ENCODE data around the gene SLC7A10.

Gene SLC7A10

GRCh38 chr19:33266974-33267484 is 41.4 kb upstream of the SLC7A10 start:
- Histone ChIP-seq H3K9me3 (ENCODE audit: control insufficient read depth in 2 of 2, low read length in 2 of 2) (no peaks in the 10 kb centered on the region), H3K27me3 (ENCODE audit: control insufficient read depth in 1 of 2, insufficient read depth in 2 of 2, low read length in 2 of 2) (no peaks in the 10 kb centered on the region), H3K4me1 (ENCODE audit: control insufficient read depth, insufficient read depth, low read length) (no peaks in the 10 kb centered on the region), H3K36me3 (ENCODE audit: control insufficient read depth in 2 of 2, insufficient read depth in 2 of 2, low read length in 2 of 2) (no peaks in the 10 kb centered on the region), H3K4me3 (ENCODE audit: low read length in 2 of 2) (no peak overlapping the region), H3K27ac (ENCODE audit: low read length) (no peak overlapping the region), H3K9ac (ENCODE audit: low read length in 2 of 2) (no peak overlapping the region)

- no peaks in the 10 kb centered on the region for H3K4me1 ChIP-seq (ENCODE audit: control insufficient read depth, insufficient read depth, low read length)
- no peak overlapping the region for H3K4me3 ChIP-seq (ENCODE audit: low read length in 2 of 2)
- no peak overlapping the region for H3K9ac ChIP-seq (ENCODE audit: low read length in 2 of 2)
- no peaks in the 10 kb centered on the region for H3K27me3 ChIP-seq (ENCODE audit: control insufficient read depth in 1 of 2, insufficient read depth in 2 of 2, low read length in 2 of 2)
- H3K27ac ChIP-seq (ENCODE audit: low read length) = no peak overlapping the region
- H3K36me3 ChIP-seq (ENCODE audit: control insufficient read depth in 2 of 2, insufficient read depth in 2 of 2, low read length in 2 of 2) = no peaks in the 10 kb centered on the region
- no peaks in the 10 kb centered on the region for H3K9me3 ChIP-seq (ENCODE audit: control insufficient read depth in 2 of 2, low read length in 2 of 2)
These were observed 39.3 kb upstream of the SLC7A10 start for GRCh38 chr19:33264881-33265445.

- Histone ChIP-seq H3K4me1 (ENCODE audit: control insufficient read depth, insufficient read depth, low read length) (no peaks in the 10 kb centered on the region), H3K4me3 (ENCODE audit: low read length in 2 of 2) (no peak overlapping the region), H3K9ac (ENCODE audit: low read length in 2 of 2) (no peak overlapping the region), H3K9me3 (ENCODE audit: control insufficient read depth in 2 of 2, low read length in 2 of 2) (no peaks in the 10 kb centered on the region), H3K27ac (ENCODE audit: low read length) (no peak overlapping the region), H3K27me3 (ENCODE audit: control insufficient read depth in 1 of 2, insufficient read depth in 2 of 2, low read length in 2 of 2) (no peaks in the 10 kb centered on the region), H3K36me3 (ENCODE audit: control insufficient read depth in 2 of 2, insufficient read depth in 2 of 2, low read length in 2 of 2) (no peaks in the 10 kb centered on the region)
These were observed 37.8 kb upstream of the SLC7A10 start for GRCh38 chr19:33263325-33264023.

GRCh38 chr19:33261511-33262189 is 36.0 kb upstream of the SLC7A10 start:
- no peaks in the 10 kb centered on the region for H3K4me1 ChIP-seq (ENCODE audit: control insufficient read depth, insufficient read depth, low read length)
- no peaks in the 10 kb centered on the region for H3K9me3 ChIP-seq (ENCODE audit: control insufficient read depth in 2 of 2, low read length in 2 of 2)
- H3K4me3 ChIP-seq (ENCODE audit: low read length in 2 of 2) = no peak overlapping the region
- no peaks in the 10 kb centered on the region for H3K27me3 ChIP-seq (ENCODE audit: control insufficient read depth in 1 of 2, insufficient read depth in 2 of 2, low read length in 2 of 2)
- H3K27ac ChIP-seq (ENCODE audit: low read length) = no peak overlapping the region
- H3K9ac ChIP-seq (ENCODE audit: low read length in 2 of 2) = no peak overlapping the region
- no peaks in the 10 kb centered on the region for H3K36me3 ChIP-seq (ENCODE audit: control insufficient read depth in 2 of 2, insufficient read depth in 2 of 2, low read length in 2 of 2)

DNA sequence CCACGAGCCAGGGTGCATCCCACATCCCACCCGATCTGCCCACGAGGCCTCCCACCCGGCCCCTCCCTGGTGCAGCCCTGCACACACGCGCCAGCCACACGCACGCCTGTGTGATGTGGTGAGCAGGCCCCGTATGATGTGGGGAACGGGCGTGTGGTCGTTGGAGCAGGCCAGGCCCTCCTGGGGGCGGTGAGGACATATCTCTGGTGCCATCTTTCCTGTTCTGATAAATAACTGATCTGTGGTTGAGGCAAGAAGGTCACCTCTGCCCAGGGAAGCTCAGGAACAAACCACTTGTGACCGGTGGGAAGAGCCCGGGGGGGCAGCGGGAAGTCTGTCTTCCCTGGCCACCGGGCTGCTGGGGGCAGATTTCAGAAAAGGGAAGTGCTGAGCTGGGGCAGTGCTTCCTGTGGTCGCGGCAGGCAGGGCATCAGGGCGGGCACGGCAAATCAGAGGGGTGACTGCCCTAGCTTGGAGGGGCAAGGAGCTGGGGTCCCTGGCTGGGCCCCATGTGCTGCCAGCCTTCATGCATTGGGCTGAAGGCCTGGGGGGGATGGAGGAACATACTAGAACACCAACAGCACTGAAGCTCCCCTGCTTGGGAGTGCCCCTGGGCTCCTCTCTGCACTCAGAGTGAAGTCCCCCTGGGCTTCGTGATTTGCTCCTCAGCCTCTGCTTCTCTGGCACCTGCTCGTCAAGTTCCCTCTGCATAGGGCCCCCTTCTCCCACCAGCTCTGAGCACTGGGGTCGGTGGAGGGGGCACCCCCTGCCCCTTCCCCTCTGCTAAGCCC is 35.2 kb upstream of the SLC7A10 start:
- H3K9me3 ChIP-seq (ENCODE audit: control insufficient read depth in 2 of 2, low read length in 2 of 2) = no peaks in the 10 kb centered on the region
- H3K36me3 ChIP-seq (ENCODE audit: control insufficient read depth in 2 of 2, insufficient read depth in 2 of 2, low read length in 2 of 2) = no peaks in the 10 kb centered on the region
- H3K27ac ChIP-seq (ENCODE audit: low read length) = no peak overlapping the region
- no peak overlapping the region for H3K9ac ChIP-seq (ENCODE audit: low read length in 2 of 2)
- H3K27me3 ChIP-seq (ENCODE audit: control insufficient read depth in 1 of 2, insufficient read depth in 2 of 2, low read length in 2 of 2) = no peaks in the 10 kb centered on the region
- no peaks in the 10 kb centered on the region for H3K4me1 ChIP-seq (ENCODE audit: control insufficient read depth, insufficient read depth, low read length)
- no peak overlapping the region for H3K4me3 ChIP-seq (ENCODE audit: low read length in 2 of 2)

DNA sequence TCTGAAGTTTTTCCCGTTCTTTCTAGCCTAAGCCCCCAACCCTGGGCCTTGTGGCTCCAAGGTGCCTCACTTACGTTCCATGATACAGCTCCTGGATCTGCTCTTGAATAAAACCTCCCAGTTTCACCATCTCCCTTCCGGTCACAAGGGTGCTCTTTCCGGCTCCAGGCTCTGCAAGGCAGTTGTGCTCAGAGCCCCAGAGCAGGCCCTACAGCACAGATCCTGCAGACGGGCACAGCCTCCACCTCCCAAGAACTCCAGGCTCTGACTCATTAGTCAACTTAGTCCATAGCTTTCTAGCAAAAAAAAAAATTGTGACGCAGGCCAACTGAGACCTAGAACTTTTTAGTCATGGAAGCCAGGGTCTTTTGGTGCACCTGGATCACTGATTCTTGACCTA is 33.9 kb upstream of the SLC7A10 start:
- Histone ChIP-seq H3K27me3 (ENCODE audit: control insufficient read depth in 1 of 2, insufficient read depth in 2 of 2, low read length in 2 of 2) (peaks cover 0 to 5% of the 10 kb centered on the region in 2 donors), H3K4me3 (ENCODE audit: low read length in 2 of 2) (no peak overlapping the region), H3K4me1 (ENCODE audit: control insufficient read depth, insufficient read depth, low read length) (no peaks in the 10 kb centered on the region), H3K9ac (ENCODE audit: low read length in 2 of 2) (no peak overlapping the region), H3K27ac (ENCODE audit: low read length) (no peak overlapping the region), H3K36me3 (ENCODE audit: control insufficient read depth in 2 of 2, insufficient read depth in 2 of 2, low read length in 2 of 2) (no peaks in the 10 kb centered on the region), H3K9me3 (ENCODE audit: control insufficient read depth in 2 of 2, low read length in 2 of 2) (no peaks in the 10 kb centered on the region)

GRCh38 chr19:33257828-33258227 is 32.2 kb upstream of the SLC7A10 start:
- no peak overlapping the region for H3K9ac ChIP-seq (ENCODE audit: low read length in 2 of 2)
- peaks cover 0 to 15% of the 10 kb centered on the region in 2 donors for H3K27me3 ChIP-seq (ENCODE audit: control insufficient read depth in 1 of 2, insufficient read depth in 2 of 2, low read length in 2 of 2)
- H3K4me1 ChIP-seq (ENCODE audit: control insufficient read depth, insufficient read depth, low read length) = no peaks in the 10 kb centered on the region
- H3K9me3 ChIP-seq (ENCODE audit: control insufficient read depth in 2 of 2, low read length in 2 of 2) = no peaks in the 10 kb centered on the region
- H3K36me3 ChIP-seq (ENCODE audit: control insufficient read depth in 2 of 2, insufficient read depth in 2 of 2, low read length in 2 of 2) = no peaks in the 10 kb centered on the region
- no peak overlapping the region for H3K4me3 ChIP-seq (ENCODE audit: low read length in 2 of 2)
- H3K27ac ChIP-seq (ENCODE audit: low read length) = no peak overlapping the region

- Histone ChIP-seq H3K9ac (ENCODE audit: low read length in 2 of 2) (no peak overlapping the region), H3K4me1 (ENCODE audit: control insufficient read depth, insufficient read depth, low read length) (no peaks in the 10 kb centered on the region), H3K9me3 (ENCODE audit: control insufficient read depth in 2 of 2, low read length in 2 of 2) (no peaks in the 10 kb centered on the region), H3K27ac (ENCODE audit: low read length) (no peak overlapping the region), H3K27me3 (ENCODE audit: control insufficient read depth in 1 of 2, insufficient read depth in 2 of 2, low read length in 2 of 2) (peaks cover 2 to 20% of the 10 kb centered on the region in 2 donors), H3K36me3 (ENCODE audit: control insufficient read depth in 2 of 2, insufficient read depth in 2 of 2, low read length in 2 of 2) (no peaks in the 10 kb centered on the region), H3K4me3 (ENCODE audit: low read length in 2 of 2) (no peak overlapping the region)
These were observed 30.6 kb upstream of the SLC7A10 start for GRCh38 chr19:33256261-33256660.

GRCh38 chr19:33255781-33256180 is 30.1 kb upstream of the SLC7A10 start:
- Histone ChIP-seq H3K4me3 (ENCODE audit: low read length in 2 of 2) (no peak overlapping the region), H3K9ac (ENCODE audit: low read length in 2 of 2) (no peak overlapping the region), H3K9me3 (ENCODE audit: control insufficient read depth in 2 of 2, low read length in 2 of 2) (no peaks in the 10 kb centered on the region), H3K36me3 (ENCODE audit: control insufficient read depth in 2 of 2, insufficient read depth in 2 of 2, low read length in 2 of 2) (no peaks in the 10 kb centered on the region), H3K27ac (ENCODE audit: low read length) (no peak overlapping the region), H3K27me3 (ENCODE audit: control insufficient read depth in 1 of 2, insufficient read depth in 2 of 2, low read length in 2 of 2) (peaks cover 2 to 20% of the 10 kb centered on the region in 2 donors), H3K4me1 (ENCODE audit: control insufficient read depth, insufficient read depth, low read length) (no peaks in the 10 kb centered on the region)

DNA sequence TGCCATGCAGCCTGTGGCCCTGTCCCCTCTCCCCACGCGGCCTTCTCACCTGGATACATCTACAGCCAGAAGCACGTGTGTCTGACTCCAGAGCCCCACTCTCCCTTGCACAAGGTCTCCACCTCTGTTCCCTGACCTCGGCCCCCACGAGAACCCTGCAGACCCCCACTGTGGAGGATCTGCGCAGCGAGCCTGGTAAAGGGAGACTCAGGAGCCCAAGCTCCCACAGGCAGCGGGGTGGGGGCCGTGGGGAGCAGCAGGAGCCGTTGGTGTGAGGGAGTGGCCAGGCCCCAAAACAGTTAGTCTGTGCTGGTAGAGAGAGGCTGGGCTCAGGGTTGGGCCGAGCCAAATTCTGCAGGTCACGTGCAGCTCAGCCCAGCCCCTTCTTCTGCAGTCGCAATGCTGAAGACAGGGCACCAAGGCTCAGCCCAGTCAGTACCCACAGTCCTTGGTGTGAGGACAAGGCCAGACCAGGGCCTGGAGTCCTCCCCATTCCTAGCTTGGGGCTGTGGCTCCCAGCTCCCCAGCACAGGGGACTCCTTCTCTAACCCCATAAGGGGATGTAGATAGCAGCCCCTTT is 28.7 kb upstream of the SLC7A10 start:
- H3K36me3 ChIP-seq (ENCODE audit: control insufficient read depth in 2 of 2, insufficient read depth in 2 of 2, low read length in 2 of 2) = no peaks in the 10 kb centered on the region
- H3K27me3 ChIP-seq (ENCODE audit: control insufficient read depth in 1 of 2, insufficient read depth in 2 of 2, low read length in 2 of 2) = peaks cover 2 to 20% of the 10 kb centered on the region in 2 donors
- H3K9ac ChIP-seq (ENCODE audit: low read length in 2 of 2) = no peak overlapping the region
- H3K4me1 ChIP-seq (ENCODE audit: control insufficient read depth, insufficient read depth, low read length) = no peaks in the 10 kb centered on the region
- no peak overlapping the region for H3K27ac ChIP-seq (ENCODE audit: low read length)
- no peak overlapping the region for H3K4me3 ChIP-seq (ENCODE audit: low read length in 2 of 2)
- no peaks in the 10 kb centered on the region for H3K9me3 ChIP-seq (ENCODE audit: control insufficient read depth in 2 of 2, low read length in 2 of 2)
